ENCODE results near the gene EOMES. TPM values are rescaled to one million over a fixed set of nuclear protein-coding genes. Genes with fewer than 3 reads are reported as not detected.

EOMES gene
- total and polyA plus RNA-seq, 2 of the 4 experiments (the other 2 are of a cell fraction): not detected

DNA sequence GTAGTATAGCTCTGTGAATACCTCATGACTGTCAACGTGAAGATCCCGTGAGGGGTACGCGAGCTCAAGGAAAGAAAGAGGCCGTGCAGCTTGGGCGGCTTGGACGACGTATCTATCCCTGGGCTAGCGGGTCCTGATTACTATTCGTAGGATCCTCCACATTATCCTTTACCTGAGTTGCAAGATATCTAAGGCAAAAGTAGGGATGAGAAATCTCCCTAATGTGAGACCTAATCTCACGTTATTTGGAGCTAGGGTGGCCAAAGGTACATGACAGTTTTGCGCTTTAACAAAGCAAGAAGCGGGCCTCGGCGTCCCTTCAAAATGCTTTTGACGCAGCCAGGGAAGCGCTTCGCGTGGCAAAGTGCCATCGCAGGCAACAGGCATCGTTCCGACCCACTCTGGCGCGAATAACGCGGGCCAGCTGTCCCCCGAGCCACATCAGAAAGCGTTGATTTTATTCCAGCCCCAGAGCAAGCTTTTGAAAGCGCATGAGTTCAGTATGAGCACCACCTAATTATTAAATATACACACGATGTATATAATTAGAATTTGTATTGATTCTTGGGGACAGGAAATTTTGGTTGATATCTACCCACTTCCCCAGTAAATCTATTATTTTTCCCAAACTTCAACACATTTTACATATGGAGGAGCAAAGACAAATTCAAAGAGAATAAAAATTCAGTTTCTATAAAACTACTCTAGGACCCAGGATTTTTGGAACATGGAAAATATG is 2.5 kb upstream of the EOMES start:
- ATAC-seq (ENCODE audit: low read depth) (no peak), DNase-seq (no peak)
- Histone ChIP-seq H3K79me1 (ENCODE audit: low read depth in 1 of 2, low read length in 2 of 2) (no peaks in the 10 kb centered on the region), H3K27me3 (ENCODE audit: control insufficient read depth, insufficient read depth, low read length) (peaks cover 89% of the 10 kb centered on the region), H3K4me3 (ENCODE audit: insufficient read depth, low read depth, low read length) (no peak overlapping the region), H4K91ac (ENCODE audit: insufficient read depth, low read depth, low read length) (no peak overlapping the region), H3K9me1 (ENCODE audit: insufficient read depth, low read length) (no peaks in the 10 kb centered on the region; the same call in 1 of the 2 replicates), H3K27ac (ENCODE audit: insufficient read depth, low read length) (no peak overlapping the region), H3K9me3 (ENCODE audit: control insufficient read depth, insufficient read depth, low read length) (peaks cover 3% of the 10 kb centered on the region; the same call in 1 of the 2 replicates), H2BK15ac (ENCODE audit: low read depth, low read length) (no peak overlapping the region), H4K20me1 (ENCODE audit: insufficient read depth, low read length) (no peaks in the 10 kb centered on the region), H3K9ac (ENCODE audit: low read depth, low read length) (no peak overlapping the region), H3K56ac (ENCODE audit: extremely low read depth, insufficient read depth, low read length) (no peak overlapping the region), H2BK5ac (ENCODE audit: low read depth, low read length, poor library complexity, severe bottlenecking) (no peak overlapping the region), H3K4me2 (ENCODE audit: low read depth, low read length) (no peak overlapping the region), H2AK5ac (ENCODE audit: low read depth, low read length) (no peak overlapping the region), H2AFZ (replicated peaks; ENCODE audit: low read length, poor library complexity) (no peak overlapping the region), H2AK9ac (replicated peaks; ENCODE audit: low read depth, low read length, poor library complexity) (no peak overlapping the region), H2BK120ac (ENCODE audit: low read depth, low read length) (no peak overlapping the region), H4K8ac (ENCODE audit: low read depth in 2 of 2, low read length in 2 of 2) (no peak overlapping the region), H3K14ac (replicated peaks; ENCODE audit: low read depth, low read length) (no peak overlapping the region), H4K5ac (ENCODE audit: low read depth, low read length) (no peak overlapping the region), H2BK20ac (ENCODE audit: low read depth, low read length) (no peak overlapping the region), H3K36me3 (ENCODE audit: control insufficient read depth, insufficient read depth, low read length) (no peaks in the 10 kb centered on the region), H3K23ac (ENCODE audit: low read depth, low read length) (no peak overlapping the region; the same call in 1 of the 2 replicates), H3K4me1 (ENCODE audit: control insufficient read depth, insufficient read depth, low read length) (peaks cover 2% of the 10 kb centered on the region; the same call in 1 of the 2 replicates), H3K4ac (ENCODE audit: low read depth, low read length) (no peak overlapping the region), H3K18ac (ENCODE audit: low read depth, low read length) (no peak overlapping the region)
- no TSS peak for BruUV-seq (replicated peaks)
- WGBS, 2 experiments (ENCODE audit: extremely low coverage in 2 of 2, insufficient read length in 1 of 2): 5% methylated on average over 8 of the region's 30 CpGs; no CpG with 5 or more reads in 1 of the 2 experiments
- ChIA-PET CTCF (interaction anchor here (1.4 kb wide), 1 partner anchor 12 kb away, joined by 4 read pairs; no protein-coding TSS in a partner anchor), POLR2A (ENCODE audit: unreplicated experiment) (no interaction called here)
- no peak for TF ChIP-seq FOS (IDR thresholded peaks at IDR 0.05; ENCODE audit: low read depth, low read length)
- TF ChIP-seq BHLHE40 (IDR thresholded peaks at IDR 0.05; ENCODE audit: low read depth, low read length): no peak
- no peak for TF ChIP-seq CEBPB (IDR thresholded peaks at IDR 0.05; ENCODE audit: low read depth, low read length)
- TF ChIP-seq, protein P1, sequence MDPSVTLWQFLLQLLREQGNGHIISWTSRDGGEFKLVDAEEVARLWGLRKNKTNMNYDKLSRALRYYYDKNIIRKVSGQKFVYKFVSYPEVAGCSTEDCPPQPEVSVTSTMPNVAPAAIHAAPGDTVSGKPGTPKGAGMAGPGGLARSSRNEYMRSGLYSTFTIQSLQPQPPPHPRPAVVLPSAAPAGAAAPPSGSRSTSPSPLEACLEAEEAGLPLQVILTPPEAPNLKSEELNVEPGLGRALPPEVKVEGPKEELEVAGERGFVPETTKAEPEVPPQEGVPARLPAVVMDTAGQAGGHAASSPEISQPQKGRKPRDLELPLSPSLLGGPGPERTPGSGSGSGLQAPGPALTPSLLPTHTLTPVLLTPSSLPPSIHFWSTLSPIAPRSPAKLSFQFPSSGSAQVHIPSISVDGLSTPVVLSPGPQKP (IDR thresholded peaks at IDR 0.05; ENCODE audit: borderline replicate concordance, low read depth, low read length): no peak
- dilution Hi-C loops (cut with HindIII; ENCODE audit: low sequenced_read_pairs, unreplicated experiment): no loop called here
- intact Hi-C loops (cut with micrococcal nuclease): no loop called here
- in situ Hi-C loops (cut with MboI; ENCODE audit: low sequenced_read_pairs): no loop called here
